Neutrophil (primary cell): ENCODE measurements around the gene WWP2.

Experiments
- H3K27ac ChIP-seq: fragments of 200-600 bp; sonication (generic); 2 replicates; pipeline ENCODE4 v1.5.1; 2016; ENCODE audit warnings: mild to moderate bottlenecking, moderate library complexity
- H3K27me3 ChIP-seq: fragments of 200-600 bp; sonication (generic); 2 replicates; pipeline ENCODE4 v1.6.0; 2016; ENCODE audit warnings: mild to moderate bottlenecking
- H3K36me3 ChIP-seq: fragments of 200-600 bp; sonication (generic); 2 replicates; pipeline ENCODE4 v1.5.1; 2017
- H3K4me1 ChIP-seq, 2 experiments: fragments of 200-600 bp in 1 of 2; sonication (generic) in 1 of 2; 1 replicate in 1 of 2; 2 replicates in 1 of 2; pipeline versions ENCODE4 v1.5.1 to v1.6.1; 2013 to 2016; ENCODE audit warnings: low read depth in 1 of 2, low read length in 1 of 2, mild to moderate bottlenecking in 1 of 2, moderate library complexity in 1 of 2; ENCODE audit not compliant: control insufficient read depth in 1 of 2, insufficient read depth in 1 of 2
- H3K4me3 ChIP-seq, 2 experiments: fragments of 200-600 bp in 1 of 2; sonication (generic) in 1 of 2; 1 replicate in 1 of 2; 2 replicates in 1 of 2; pipeline ENCODE4 v1.5.1; 2013 to 2016; ENCODE audit warnings: low read depth in 1 of 2, low read length in 1 of 2, mild to moderate bottlenecking in 1 of 2, moderate library complexity in 1 of 2
- H3K9me3 ChIP-seq: fragments of 200-600 bp; sonication (generic); 2 replicates; pipeline ENCODE4 v1.5.1; 2016
- CTCF ChIP-seq: fragments of 200-600 bp; sonication (generic); IDR thresholded peaks from 2 replicates; pipeline ENCODE4 v1.5.1; 2016; ENCODE audit warnings: antibody characterized with exemption

WWP2 gene

GRCh38 chr16:69833357-69834282 lies 71.5 kb downstream of the WWP2 start:
- TF ChIP-seq CTCF = no peak

GRCh38 chr16:69834807-69835466 lies 72.8 kb downstream of the WWP2 start:
- peaks cover 32% of the 10 kb centered on the region for H3K36me3 ChIP-seq
- TF ChIP-seq CTCF = no peak
- peak overlapping the region; percentile 81 for H3K27ac ChIP-seq
- no peaks in the 10 kb centered on the region for H3K27me3 ChIP-seq
- H3K9me3 ChIP-seq = no peaks in the 10 kb centered on the region
- H3K4me1 ChIP-seq = peaks cover 18 to 19% of the 10 kb centered on the region in 2 experiments
- H3K4me3 ChIP-seq = peak overlapping the region in 1 of 2 experiments; percentile 57

More at GRCh38 chr16:69833357-69834282, 71.5 kb downstream of the WWP2 start:
- Histone ChIP-seq H3K36me3 (peaks cover 41% of the 10 kb centered on the region), H3K27ac (peak overlapping the region; percentile 81), H3K9me3 (no peaks in the 10 kb centered on the region), H3K4me1 (peaks cover 18 to 19% of the 10 kb centered on the region in 2 experiments), H3K27me3 (no peaks in the 10 kb centered on the region), H3K4me3 (peak overlapping the region; percentile 31 to 57)

- Histone ChIP-seq H3K9me3 (no peaks in the 10 kb centered on the region), H3K4me3 (no peak overlapping the region), H3K36me3 (peaks cover 32% of the 10 kb centered on the region), H3K27ac (no peak overlapping the region), H3K27me3 (no peaks in the 10 kb centered on the region), H3K4me1 (peaks cover 18 to 19% of the 10 kb centered on the region in 2 experiments)
- TF ChIP-seq CTCF = no peak
Measured at GRCh38 chr16:69836257-69836656, 74.1 kb downstream of the WWP2 start.

GRCh38 chr16:69837380-69837779 lies 75.2 kb downstream of the WWP2 start:
- peaks cover 43% of the 10 kb centered on the region for H3K36me3 ChIP-seq
- peaks cover 18 to 19% of the 10 kb centered on the region in 2 experiments for H3K4me1 ChIP-seq
- H3K27ac ChIP-seq = no peak overlapping the region
- no peak for TF ChIP-seq CTCF
- no peaks in the 10 kb centered on the region for H3K27me3 ChIP-seq
- H3K9me3 ChIP-seq = no peaks in the 10 kb centered on the region
- H3K4me3 ChIP-seq = no peak overlapping the region

- peaks cover 55% of the 10 kb centered on the region for H3K36me3 ChIP-seq
- TF ChIP-seq CTCF = no peak
- peaks cover 15% of the 10 kb centered on the region in 2 experiments for H3K4me1 ChIP-seq
- H3K4me3 ChIP-seq = no peak overlapping the region
- no peaks in the 10 kb centered on the region for H3K9me3 ChIP-seq
- no peaks in the 10 kb centered on the region for H3K27me3 ChIP-seq
- H3K27ac ChIP-seq = no peak overlapping the region
Measured at GRCh38 chr16:69838489-69838888, 76.4 kb downstream of the WWP2 start.
